GM18526 (cell line): ENCODE results near the gene ATP6V1F.

Source experiments
- POLR2A ChIP-seq: IDR thresholded peaks from 3 replicates; pipeline ENCODE4 v1.6.1; 2011; ENCODE audit not compliant: insufficient read length; ENCODE audit errors: extremely low read depth

ATP6V1F gene

DNA sequence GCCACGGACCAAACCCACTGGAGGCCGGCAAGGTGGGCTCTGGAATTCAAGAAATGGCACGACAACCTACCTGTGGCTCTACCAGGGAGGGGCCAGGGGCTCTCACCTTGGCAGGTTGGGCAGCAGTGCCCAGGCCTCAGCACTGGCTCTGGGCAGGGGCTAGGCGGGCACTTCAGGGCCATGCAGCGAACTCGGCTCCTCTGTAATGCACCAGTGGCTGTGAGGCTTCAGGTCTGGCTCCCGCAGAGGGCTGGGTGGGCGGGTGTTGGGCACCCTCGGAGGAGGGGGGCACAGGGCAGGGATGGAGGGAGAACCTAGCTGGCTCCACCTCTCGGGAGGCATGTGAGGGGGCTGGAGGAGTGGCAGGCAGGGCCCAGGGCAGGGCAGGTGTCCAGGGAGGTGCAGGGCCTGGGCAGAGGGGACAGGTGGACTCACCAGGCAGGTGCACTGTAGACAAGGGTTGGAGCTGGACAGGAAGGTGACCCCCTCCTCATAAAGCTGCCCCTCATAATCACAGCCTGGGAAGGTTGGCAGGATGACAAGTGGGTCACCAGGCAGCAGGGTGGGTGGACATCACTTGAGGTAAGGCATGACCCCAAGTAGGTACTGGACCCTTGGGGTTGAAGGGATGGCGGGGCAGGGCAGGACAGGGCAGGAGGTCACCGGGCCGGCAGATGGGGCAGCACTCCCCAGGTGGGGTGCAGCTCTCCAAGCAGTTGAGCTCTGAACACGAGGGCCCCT is 41.1 kb downstream of the ATP6V1F start:
- TF ChIP-seq POLR2A, result no peak

- no peak for TF ChIP-seq POLR2A
Measured at GRCh38 chr7:128904381-128905197, 41.9 kb downstream of the ATP6V1F start.

DNA sequence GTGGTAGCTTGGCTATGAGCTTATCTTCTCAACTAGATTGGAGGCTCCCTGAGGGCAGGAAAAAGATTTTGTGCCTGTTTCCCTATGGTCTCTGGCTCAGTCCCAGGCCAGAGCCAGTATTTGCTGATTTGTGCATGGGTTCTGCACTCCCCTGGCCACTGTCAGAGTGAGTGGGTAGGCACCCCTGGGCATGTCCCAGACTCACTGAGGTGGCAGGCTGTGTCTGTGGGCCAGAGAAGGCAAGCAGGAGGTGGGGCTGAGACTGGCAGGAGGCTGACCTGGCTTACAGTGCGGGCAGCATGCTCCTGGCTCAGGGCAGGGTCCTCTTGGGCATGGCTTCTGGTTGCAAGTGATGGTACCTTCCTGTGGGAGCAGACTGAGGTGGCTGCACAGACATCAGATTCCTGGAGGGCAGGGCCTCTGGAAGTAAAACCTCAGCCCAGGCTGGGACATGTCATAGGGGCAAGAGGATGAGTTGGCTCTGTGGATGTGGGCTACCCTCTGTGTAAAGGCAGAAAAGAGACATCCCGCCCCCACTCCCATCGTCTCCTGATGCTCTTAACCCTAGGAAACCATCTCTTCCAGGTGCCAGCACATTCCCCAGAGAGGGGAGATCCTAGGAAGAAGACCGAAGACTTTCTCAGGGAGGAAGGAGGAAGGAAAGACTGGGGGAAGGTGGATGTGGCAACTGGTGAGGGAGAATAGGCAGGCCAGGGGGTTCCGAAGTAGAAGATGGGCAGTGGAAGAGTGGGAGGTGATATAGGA is 43.5 kb downstream of the ATP6V1F start:
- TF ChIP-seq POLR2A, result no peak

DNA sequence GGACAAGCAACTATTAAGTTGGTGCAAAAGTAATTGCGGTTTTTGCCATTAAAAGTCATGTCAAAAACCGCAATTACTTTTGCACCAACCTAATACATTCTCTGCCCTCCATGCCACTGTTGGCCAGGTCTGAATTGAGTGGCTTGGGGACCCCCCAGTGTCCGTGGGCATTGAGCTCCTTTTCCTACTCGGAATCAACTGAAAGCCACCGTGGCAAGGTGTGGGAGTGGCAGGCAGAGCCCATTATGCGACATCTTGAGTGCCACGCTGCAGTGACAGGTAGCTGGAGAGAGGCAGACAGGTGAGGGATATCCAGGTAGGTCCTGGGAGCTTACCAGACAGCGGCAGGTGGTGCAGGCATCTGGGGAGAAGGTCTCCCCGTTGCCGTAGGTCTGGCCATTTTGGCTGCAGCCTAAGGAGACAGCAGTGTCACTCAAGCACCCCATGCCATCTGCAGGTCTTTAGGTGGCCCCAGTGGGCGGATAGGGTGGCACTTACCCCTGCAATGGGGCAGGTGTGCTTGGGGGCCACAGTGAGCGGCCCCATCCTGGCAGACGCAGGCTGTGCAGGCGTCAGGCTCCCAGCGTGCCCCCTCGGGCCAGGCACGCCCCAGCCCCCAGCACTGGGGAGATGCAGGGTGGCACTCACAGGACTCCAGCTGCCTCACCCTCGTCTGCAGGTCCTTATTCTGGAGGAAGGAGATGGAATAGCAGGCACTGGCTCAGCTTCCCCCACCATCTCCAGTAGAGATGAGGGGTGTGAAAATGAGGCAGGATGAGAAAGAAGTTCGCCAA is 44.3 kb downstream of the ATP6V1F start:
- TF ChIP-seq POLR2A, result no peak

- TF ChIP-seq POLR2A, result no peak
Measured at GRCh38 chr7:128908750-128909624, 46.3 kb downstream of the ATP6V1F start.

GRCh38 chr7:128909625-128910568 is 47.2 kb downstream of the ATP6V1F start:
- TF ChIP-seq POLR2A, result no peak

DNA sequence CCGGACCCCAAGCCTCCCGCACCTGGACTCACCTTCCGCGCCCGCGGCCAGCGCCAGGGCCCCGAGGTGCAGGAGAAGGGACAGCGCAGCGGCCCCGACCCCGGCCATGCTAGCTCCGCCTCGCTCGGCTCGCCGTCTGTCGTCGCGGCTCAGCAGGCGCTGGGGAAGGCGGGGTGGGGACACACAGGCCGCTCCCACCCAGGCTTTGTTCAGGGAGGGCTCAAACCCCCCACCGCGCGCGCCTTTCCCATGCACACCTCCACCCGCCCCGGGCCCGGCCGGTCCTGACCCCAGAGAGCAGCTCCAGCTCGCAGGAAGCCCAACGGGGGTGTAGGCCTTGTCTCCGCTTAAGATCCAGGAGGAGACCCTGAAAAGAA is 47.9 kb downstream of the ATP6V1F start, which contains the start of gene KCP:
KCP (minus strand) TSS at position 141 of the 377 bp plus-strand sequence; CDS start at position 108, 33 bp downstream.
- no peak for TF ChIP-seq POLR2A

- no peak for TF ChIP-seq POLR2A
Measured at GRCh38 chr7:128911423-128912031, 48.9 kb downstream of the ATP6V1F start.

- TF ChIP-seq POLR2A, result no peak
Measured at GRCh38 chr7:128912281-128912680, 49.6 kb downstream of the ATP6V1F start.

DNA sequence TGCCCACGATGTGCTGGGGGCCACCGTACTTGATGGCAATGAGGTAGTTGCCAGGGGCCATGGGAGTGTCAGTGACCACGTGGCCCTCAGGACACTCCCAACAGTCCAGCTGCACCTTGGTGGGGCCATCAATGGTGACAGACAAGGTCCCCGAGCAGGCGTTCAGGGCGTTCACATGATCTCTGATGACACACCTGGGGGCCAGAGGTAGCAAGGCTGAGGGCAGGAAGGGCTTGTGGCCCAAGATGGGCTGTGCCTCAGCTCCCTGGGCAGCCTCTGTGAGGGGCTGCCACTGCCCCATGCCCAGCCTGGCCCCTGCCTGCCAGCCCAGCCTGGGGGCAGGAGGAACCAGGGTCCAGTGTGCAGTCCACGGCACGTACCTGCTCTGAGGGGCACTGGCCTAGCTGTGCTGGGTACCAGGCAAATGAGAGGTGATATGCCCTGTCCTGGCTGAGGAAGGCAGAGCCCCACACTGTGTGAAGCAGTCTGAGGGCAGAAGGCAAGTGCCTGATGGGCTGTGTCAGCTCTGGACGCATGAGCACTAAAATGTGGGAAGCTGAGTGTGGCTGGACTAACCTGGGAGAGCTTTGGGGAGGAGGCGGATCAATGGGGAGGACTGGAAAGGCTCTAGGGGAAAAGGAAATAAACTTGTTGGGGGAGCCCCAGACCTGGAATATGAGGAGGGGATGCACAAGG is 51.4 kb downstream of the ATP6V1F start:
- TF ChIP-seq POLR2A, result no peak

- peak; percentile 13 for TF ChIP-seq POLR2A
Measured at GRCh38 chr7:128914566-128915151, 52.0 kb downstream of the ATP6V1F start.

DNA sequence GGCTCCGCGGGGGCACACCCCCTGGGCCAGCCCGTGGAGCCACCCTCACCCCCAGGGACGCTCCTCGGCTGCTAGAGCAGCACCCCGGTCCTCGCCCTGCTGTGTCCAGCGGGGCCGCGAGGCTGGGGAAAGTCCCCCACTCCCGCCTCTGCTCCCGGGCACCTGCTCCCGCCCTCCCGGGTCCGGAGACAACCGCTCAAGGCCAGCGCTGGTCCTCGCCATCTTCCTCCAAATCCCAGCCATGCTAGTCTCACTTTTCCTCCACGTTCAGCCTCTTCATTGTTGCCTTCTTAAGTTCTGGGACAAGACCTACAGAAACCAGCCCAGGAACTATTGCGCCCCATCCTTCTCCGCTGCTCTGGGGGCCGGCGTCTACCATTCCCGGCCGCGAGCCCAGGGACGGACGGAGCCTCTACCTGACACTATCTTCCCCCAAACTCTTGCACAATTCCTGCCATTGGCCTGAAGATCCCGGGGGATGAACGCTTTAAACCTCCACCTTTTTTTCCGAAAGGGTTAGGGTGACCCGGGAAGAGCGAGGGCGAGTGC is 52.7 kb downstream of the ATP6V1F start:
- no peak for TF ChIP-seq POLR2A
